ENCODE results near the gene TEAD1. TPM values are rescaled to one million over a fixed set of nuclear protein-coding genes. Genes with fewer than 3 reads are reported as not detected.

The TEAD1 gene
- total and polyA plus RNA-seq, 4 donors, result 9.1 to 38.4 (median 10.7) TPM

- no peak overlapping the region for H3K4me3 ChIP-seq (ENCODE audit: low read depth in 1 of 3, low read length in 3 of 3)
- 94% methylated on average over 1 of the region's 1 CpG for WGBS
- no peaks in the 10 kb centered on the region for H3K4me1 ChIP-seq (ENCODE audit: control insufficient read depth in 4 of 4, insufficient read depth in 4 of 4, low read length in 3 of 4)
- DNase-seq (ENCODE audit: low spot score), result no peak
- H3K27ac ChIP-seq (ENCODE audit: low read depth in 1 of 2, low read length in 2 of 2), result no peak overlapping the region
- no peaks in the 10 kb centered on the region for H3K27me3 ChIP-seq (ENCODE audit: control insufficient read depth in 4 of 4, insufficient read depth in 4 of 4, low read length in 3 of 4)
- H3K9ac ChIP-seq (ENCODE audit: low read depth in 1 of 2, low read length in 2 of 2), result no peak overlapping the region
- peaks cover 0 to 4% (median 0%) of the 10 kb centered on the region in 4 donors for H3K9me3 ChIP-seq (ENCODE audit: control insufficient read depth in 4 of 4, low read length in 3 of 4)
- H3K36me3 ChIP-seq (ENCODE audit: control insufficient read depth in 4 of 4, insufficient read depth in 3 of 4, low read depth in 1 of 4, low read length in 3 of 4), result no peaks in the 10 kb centered on the region
- no peak for TF ChIP-seq FOXA1 (IDR thresholded peaks at IDR 0.05)
- TF ChIP-seq, protein P1, sequence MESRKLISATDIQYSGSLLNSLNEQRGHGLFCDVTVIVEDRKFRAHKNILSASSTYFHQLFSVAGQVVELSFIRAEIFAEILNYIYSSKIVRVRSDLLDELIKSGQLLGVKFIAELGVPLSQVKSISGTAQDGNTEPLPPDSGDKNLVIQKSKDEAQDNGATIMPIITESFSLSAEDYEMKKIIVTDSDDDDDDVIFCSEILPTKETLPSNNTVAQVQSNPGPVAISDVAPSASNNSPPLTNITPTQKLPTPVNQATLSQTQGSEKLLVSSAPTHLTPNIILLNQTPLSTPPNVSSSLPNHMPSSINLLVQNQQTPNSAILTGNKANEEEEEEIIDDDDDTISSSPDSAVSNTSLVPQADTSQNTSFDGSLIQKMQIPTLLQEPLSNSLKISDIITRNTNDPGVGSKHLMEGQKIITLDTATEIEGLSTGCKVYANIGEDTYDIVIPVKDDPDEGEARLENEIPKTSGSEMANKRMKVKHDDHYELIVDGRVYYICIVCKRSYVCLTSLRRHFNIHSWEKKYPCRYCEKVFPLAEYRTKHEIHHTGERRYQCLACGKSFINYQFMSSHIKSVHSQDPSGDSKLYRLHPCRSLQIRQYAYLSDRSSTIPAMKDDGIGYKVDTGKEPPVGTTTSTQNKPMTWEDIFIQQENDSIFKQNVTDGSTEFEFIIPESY (IDR thresholded peaks at IDR 0.05), result no peak
- no peak for TF ChIP-seq FOXA2 (IDR thresholded peaks at IDR 0.05)
- TF ChIP-seq REST (IDR thresholded peaks at IDR 0.05), result no peak
- TF ChIP-seq HNF4G (IDR thresholded peaks at IDR 0.05), result no peak
- TF ChIP-seq MAX (IDR thresholded peaks at IDR 0.05), result no peak
- no peak for TF ChIP-seq GABPA (IDR thresholded peaks at IDR 0.05 in 1 of 2, conservative IDR thresholded peaks at IDR 0.05 in 1 of 2)
- no peak for TF ChIP-seq EGR1 (IDR thresholded peaks at IDR 0.05; ENCODE audit: low read depth in 2 of 2)
- TF ChIP-seq YY1 (IDR thresholded peaks at IDR 0.05), result no peak
- no peak for TF ChIP-seq HNF4A (conservative IDR thresholded peaks at IDR 0.05)
- TF ChIP-seq ATF3 (IDR thresholded peaks at IDR 0.05), result no peak
- no peak for TF ChIP-seq NR2F2 (IDR thresholded peaks at IDR 0.05)
- TF ChIP-seq RXRA (IDR thresholded peaks at IDR 0.05), result no peak
- TF ChIP-seq, protein P2, sequence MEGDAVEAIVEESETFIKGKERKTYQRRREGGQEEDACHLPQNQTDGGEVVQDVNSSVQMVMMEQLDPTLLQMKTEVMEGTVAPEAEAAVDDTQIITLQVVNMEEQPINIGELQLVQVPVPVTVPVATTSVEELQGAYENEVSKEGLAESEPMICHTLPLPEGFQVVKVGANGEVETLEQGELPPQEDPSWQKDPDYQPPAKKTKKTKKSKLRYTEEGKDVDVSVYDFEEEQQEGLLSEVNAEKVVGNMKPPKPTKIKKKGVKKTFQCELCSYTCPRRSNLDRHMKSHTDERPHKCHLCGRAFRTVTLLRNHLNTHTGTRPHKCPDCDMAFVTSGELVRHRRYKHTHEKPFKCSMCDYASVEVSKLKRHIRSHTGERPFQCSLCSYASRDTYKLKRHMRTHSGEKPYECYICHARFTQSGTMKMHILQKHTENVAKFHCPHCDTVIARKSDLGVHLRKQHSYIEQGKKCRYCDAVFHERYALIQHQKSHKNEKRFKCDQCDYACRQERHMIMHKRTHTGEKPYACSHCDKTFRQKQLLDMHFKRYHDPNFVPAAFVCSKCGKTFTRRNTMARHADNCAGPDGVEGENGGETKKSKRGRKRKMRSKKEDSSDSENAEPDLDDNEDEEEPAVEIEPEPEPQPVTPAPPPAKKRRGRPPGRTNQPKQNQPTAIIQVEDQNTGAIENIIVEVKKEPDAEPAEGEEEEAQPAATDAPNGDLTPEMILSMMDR (IDR thresholded peaks at IDR 0.05; ENCODE audit: low read depth, low read length, missing input control), result no peak
- TF ChIP-seq RAD21 (IDR thresholded peaks at IDR 0.05), result no peak
- no peak for TF ChIP-seq JUND (IDR thresholded peaks at IDR 0.05)
Observed at GRCh38 chr11:12667646-12668045, 6.6 kb upstream of the TEAD1 start.

- Histone ChIP-seq H3K36me3 (ENCODE audit: control insufficient read depth in 4 of 4, insufficient read depth in 3 of 4, low read depth in 1 of 4, low read length in 3 of 4) (no peaks in the 10 kb centered on the region), H3K9me3 (ENCODE audit: control insufficient read depth in 4 of 4, low read length in 3 of 4) (peaks cover 0 to 4% (median 0%) of the 10 kb centered on the region in 4 donors), H3K4me3 (ENCODE audit: low read depth in 1 of 3, low read length in 3 of 3) (no peak overlapping the region), H3K4me1 (ENCODE audit: control insufficient read depth in 4 of 4, insufficient read depth in 4 of 4, low read length in 3 of 4) (peaks cover 0 to 1% (median 0%) of the 10 kb centered on the region in 4 donors), H3K9ac (ENCODE audit: low read depth in 1 of 2, low read length in 2 of 2) (no peak overlapping the region), H3K27me3 (ENCODE audit: control insufficient read depth in 4 of 4, insufficient read depth in 4 of 4, low read length in 3 of 4) (no peaks in the 10 kb centered on the region), H3K27ac (ENCODE audit: low read depth in 1 of 2, low read length in 2 of 2) (no peak overlapping the region)
- no peak for DNase-seq (ENCODE audit: low spot score)
- TF ChIP-seq HNF4A (conservative IDR thresholded peaks at IDR 0.05) (no peak), ATF3 (IDR thresholded peaks at IDR 0.05) (no peak), EGR1 (IDR thresholded peaks at IDR 0.05; ENCODE audit: low read depth in 2 of 2) (no peak), RXRA (IDR thresholded peaks at IDR 0.05) (no peak), REST (IDR thresholded peaks at IDR 0.05) (no peak), FOXA2 (IDR thresholded peaks at IDR 0.05) (no peak)
- TF ChIP-seq, protein P1 (IDR thresholded peaks at IDR 0.05), result no peak
- WGBS, result 80% methylated on average over 2 of the region's 2 CpGs
Observed at GRCh38 chr11:12668166-12668565, 6.1 kb upstream of the TEAD1 start.

All from liver (tissue), 9 donors.